OCI-M1 (cell line): ENCODE results near the gene GMDS.

Experiments
- DNase-seq: peaks from one replicate; lab custom pipeline; 2025; lab: John Stamatoyannopoulos, UW

GMDS gene

DNA sequence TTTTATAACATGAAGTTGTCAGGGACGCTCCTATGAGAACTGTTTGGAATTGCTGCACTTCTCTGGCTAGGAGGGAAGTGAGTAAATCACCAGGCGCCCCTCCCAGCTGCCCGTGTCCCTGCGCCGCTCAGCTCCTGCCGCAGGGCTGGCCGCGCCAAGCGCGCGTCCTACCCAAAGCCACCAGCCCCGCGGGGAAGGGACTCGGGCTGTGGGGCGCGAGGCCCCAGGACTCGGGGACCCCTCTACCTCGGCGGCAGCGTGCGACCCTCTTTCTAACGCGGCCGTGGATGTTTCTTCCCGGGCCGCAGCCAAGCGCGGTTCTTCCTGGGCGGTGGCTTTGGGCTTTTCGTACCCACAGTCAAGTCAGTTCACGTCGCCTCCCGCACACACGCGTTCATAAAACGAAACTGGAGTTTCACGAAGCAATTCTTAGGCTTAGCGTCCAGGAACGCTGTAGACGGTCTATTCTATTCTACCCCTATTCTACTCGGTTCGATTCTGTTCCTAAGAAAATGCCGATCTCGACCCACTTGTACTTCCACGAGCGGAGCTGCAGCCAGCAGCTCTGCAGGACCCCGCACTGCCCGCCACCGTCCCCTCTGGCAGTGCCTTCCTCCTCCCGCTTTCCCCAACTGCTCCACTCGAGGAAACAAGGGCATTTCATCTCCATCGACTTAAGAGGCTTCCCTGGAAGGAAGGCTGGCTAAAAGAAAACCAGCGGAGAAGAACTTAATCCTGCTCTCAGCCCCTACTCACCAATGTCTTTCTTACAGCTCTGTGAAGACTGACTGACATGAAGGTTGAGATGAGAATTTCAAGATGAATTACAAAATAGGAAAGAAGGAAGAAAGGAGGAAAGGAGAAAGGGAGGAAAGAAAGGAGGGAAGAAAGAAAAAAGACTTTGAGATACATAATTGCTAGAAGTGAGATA lies 620.3 kb downstream of the GMDS start:
- no peak for DNase-seq

DNA sequence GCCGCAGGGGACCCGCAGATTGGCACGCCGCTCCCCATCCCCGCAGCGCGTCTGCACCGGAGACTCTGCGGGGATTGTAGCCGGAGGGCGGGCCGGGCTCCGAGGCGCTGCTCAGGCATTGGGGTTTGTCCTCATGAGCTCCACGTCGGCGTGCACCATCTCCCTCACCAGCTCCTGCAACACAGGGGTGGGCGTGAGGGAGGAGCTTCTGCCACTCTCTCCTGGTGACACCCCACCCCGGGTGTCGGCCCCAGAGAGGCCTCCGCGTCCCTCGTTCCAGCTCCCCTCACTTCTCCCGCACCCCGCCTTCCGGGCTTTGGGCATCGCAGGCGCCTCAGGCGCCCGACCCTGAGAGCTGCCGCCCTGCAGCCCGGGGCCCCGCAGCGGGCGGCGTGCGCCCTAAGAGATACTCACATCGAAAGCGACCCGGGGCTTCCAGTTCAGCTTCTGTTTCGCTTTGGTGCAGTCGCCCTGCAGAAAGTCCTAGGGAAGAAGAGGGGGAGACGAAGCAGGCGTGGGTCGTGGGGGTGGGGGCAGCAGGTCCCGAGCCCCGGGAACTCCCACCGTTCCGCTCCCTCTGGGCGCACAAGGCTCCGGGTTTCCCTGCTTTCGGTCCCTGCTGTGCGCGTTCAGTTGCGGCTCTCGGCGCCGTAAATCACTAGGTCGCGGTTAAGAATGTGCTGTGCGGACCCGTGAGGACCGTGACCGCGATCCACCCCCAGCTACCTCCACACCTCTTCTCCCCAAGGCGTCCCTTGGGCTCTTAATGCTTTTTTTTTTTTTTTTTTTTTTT lies 621.2 kb downstream of the GMDS start:
- DNase-seq, result no peak

DNA sequence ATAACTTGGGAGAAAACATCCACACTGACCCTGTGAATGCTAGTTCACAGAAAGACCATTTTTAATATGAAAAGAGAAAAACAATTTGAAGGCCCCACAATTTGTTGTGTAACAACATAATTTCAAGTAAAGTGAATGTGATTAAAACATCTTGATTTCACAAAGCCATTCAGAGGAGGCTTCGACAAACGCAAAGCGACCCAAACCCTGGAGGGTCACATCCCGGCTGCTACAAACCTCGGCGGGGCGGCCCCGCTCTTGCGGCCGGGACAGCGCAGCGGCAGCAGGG lies 621.7 kb downstream of the GMDS start:
- no peak for DNase-seq

DNA sequence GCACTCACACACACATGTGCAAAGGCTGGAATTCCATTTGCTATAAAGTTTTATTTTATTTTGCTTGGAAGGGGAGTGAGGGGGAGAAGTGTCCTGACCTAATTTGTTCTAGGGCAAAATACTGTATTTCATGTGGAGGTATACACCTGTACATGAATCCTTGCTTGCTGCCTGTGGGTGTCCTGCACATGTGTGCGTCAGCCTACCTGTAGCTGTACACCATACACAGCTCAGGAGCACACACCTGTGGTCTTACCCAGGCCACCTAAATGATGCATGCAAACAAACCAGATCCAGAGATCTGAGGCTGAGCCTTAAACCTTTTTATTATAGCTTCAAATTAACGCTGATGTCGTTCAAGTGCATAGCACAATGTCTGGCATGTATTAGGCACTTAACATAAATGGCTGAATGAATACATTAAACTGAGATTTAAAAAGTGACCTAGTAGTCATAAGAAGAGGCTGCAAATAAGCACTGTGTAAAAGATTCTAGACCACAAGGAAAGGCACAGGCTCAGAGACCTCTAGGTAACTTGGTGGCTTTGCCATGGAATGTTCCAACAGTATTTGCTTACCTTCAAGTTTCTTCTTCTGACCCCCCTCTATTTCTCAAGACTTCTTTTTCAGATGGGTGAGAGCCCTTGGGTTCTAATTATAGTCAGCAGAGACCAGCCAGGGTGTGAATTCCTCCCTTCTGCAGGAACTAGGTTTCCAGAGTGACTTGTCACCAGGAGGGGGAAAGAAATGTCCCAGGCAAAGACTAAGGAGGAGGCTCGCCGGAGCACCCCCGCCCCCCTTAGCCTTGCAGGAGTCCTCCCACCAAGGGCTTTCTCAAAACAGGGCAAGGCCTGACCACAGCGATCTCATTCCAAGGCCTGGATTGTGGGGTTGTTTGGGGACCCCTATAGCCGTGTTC lies 622.3 kb downstream of the GMDS start:
- DNase-seq, result no peak

DNA sequence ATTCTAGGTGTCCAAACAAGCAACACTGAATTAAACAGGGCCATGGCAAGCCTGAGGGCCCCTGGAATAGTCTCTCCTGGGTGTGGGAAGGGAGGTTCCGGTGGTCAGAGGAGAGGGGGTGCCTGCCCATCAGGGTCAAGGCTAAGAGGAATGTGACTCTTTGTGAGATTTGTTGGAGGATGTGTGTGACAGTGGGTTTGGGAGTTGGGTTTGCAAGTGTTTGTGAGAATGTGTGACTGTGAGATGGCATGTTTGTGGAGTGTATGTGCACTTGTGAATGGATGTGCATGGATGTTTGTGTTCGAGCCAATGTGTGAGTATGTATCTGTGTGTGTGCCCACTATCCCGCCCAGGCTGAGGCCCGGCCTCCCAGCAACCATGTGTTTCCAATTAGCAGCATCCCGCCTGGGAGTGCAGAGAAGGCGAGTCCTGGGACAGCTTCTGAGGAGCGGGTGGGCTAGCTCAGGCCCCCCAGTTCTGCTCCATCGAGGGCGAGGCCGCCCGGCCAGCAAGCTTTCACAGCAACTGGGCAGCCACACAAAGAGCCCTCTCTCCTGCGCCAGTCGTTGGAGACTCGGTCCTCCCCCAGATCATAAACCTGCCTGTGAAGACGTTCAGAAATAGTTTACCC lies 623.1 kb downstream of the GMDS start:
- DNase-seq, result no peak

DNA sequence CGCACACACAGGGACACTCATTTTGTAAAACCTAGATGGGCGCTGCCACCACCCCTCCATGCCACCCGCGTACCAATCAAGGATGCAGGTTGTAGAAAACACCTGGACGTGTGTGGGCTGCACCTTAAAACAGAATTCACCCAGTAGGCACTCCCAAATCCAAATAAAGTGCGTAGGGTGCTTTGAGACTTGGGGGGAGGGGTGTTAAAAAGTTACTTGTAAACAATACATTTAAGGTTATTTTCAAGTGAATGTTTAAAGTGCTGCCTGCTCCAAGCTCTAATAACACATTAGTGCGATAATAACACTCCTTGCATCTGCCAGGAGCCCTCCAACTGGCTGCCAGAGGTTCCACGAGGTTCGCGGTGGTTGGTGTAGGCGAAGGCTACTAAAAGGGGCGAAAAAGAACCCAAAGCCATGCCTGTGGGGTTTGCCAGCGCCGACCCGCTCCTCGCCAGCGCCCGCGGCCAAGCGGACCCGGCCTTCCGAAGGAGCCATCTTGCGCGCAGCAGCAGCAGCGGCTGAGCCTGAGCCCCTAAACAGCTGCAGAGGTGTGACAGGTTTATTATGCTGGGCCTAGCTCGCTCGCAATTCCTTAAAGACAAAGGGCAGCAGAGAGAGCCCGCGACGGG lies 624.2 kb downstream of the GMDS start:
- no peak for DNase-seq

DNA sequence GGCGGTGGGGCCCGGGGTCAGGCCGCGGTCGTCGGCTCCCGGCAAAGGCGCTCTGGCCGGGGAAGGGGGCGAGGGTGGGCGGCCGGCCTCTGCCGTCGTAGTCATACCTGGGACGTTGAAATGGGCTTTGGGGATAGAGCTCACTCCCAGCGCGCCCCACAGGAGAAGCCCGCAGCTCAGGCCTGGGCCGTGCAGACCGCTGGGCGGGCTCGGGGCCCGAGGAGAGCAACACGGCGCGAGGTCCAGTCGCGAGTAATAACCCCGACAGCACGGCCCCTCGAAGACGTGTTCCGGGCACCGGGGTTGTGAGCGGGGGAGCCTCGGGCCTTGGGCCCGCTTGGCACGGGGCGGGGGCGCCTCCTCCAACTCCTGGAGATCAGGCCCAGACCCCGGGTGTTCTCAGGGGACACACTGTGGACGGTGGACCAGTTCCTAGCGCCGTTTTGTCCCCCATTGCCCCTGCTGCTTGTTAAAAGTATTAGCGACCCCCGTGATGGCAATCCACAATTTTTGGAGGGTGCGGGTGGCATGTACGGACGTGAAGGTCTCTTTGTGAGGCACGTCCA lies 624.8 kb downstream of the GMDS start:
- no peak for DNase-seq

DNA sequence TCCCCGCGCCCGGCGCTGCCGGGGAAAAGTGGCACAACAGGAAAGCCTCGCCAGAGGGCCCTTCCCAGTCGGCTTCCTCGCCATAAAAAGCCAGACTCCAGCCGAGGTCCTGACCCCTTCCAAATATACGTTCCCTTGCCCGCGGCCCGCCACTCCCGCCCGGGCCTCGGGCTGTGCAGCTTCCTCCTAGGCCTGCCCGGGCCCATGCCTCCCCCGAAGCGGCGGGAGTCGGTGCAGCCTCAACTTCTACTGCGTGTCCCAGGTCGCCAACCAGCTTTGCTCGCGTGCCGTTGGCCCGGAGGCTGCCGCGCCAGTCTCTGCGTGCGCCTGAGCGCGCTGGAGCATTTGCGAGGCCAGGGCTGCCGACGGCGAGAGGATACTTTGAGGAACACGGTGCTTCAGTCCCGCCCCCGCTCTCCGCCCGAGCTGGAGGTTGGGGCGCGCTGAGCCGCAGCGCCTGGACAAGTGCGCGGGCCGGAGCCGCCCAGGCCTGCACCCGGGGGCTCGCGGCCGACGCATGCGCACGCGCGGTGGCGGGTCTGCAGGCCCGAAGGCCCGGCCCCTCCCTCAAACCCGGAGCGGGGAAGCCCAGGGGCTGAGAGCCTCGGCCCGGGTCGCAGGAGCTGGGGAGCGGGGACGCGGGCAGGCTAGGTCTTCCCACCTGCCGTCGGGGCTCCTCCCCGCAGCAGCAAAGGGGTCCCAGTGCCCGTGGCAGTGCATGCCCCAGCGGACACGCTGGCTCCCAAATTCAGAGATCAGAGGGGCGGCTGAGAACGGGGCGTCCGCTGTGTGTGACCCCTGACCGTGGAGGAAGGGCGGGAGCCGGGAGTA lies 625.5 kb downstream of the GMDS start:
- DNase-seq, result no peak

DNA sequence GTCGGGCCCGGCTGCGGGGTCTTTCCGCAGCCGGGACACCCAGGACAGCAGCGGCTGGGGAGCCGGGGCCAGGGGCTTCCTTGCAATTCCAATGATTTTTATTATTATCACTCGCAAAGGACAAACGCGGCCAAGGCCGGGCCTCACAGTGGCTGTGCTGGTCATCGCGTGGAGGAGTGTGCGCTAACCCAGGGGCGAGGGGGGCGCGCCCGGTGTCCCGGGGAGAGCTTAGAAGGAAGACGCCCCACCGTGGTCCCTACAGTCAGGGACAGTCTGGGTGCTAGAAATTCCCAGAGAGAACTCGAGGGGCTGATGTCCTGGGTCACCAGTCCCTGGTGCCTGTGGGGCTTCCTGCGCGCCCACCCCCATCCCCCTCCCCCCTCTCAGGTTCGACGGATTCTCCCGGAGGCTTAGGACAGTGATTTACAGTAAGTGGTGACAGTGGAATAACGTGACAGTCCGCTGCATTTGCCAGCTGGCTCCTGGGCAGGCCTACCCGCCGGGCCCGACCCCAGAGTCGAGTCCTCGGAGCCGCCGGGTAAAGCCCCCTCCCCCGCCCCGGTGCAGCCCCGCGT lies 626.2 kb downstream of the GMDS start:
- no peak for DNase-seq

DNA sequence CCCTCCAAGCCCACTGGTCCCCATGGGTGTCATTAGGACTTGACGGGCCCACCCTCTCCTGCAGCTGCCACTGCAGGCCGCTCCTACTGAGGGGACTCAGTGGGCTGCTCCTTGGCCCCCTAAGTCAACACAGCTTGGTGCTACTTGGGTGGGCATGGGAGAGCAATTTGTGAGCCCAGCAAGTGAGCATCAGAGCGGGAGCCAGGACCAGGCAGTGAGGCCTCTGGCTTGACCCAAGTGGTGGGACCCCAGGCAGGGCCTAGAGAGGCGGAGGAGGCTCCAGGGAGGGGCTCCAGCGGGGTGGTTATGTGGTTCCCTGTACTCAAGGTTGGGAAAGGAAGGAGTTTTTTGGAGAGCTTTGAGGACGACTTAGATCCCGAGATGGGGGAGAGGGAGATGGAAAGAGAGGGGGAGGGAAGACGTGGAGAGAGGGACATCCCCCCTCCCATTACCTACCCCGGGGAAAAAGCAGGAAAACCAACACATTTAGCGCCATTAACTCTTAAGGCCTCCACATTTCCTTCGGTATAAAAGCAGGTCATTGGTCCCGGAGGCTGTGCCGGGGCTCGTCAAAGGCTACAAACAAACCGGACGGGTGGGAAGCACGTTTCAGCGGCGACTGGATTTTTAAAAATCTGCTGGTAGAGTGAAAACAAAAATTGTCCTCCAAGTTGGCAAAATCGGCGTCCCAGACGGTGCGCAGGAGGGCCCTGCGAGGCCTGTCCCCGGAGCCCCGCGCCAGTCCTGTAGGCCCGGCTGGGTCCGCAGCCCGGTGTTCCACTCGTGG lies 626.9 kb downstream of the GMDS start:
- DNase-seq, result no peak

DNA sequence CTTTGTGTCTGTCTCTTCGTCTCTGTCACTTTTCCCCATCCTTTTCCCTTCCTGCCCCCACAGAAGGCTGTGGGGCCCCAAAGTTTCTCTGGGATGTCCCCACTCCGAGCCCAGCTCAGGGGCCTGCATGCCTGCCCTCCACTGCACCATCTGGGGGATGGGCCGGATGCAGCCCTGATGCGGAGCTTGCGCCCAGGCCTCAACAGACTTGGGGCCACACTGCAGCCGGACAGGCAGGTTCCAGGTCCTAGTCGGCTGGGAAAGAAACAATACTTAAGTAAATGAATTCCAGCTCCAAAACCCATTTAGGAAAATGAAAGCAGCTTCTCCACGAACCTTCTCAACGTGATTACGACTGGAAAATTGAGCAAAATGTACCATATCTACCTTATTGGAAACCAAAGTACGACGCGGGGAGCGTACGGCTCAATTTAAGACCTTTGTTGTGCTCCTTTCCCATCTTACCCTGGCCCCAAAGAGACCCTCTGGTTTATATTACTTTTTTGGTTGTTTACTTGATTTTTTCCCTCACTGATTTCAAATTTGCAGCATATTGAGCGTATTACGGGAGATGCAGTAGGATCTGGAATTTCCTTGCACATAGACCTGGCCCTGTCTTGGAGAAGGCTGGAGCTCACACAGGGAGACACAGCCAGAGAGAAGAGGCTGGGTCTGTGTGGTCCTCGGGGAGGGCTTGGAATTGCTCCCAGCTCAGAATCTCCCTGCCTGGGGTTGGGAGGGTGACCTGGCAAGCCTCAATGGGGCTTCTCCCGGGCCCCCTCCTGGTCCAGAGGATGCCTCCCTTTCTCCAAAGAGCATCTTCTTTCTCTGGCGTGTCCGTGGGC lies 627.7 kb downstream of the GMDS start:
- DNase-seq, result no peak

DNA sequence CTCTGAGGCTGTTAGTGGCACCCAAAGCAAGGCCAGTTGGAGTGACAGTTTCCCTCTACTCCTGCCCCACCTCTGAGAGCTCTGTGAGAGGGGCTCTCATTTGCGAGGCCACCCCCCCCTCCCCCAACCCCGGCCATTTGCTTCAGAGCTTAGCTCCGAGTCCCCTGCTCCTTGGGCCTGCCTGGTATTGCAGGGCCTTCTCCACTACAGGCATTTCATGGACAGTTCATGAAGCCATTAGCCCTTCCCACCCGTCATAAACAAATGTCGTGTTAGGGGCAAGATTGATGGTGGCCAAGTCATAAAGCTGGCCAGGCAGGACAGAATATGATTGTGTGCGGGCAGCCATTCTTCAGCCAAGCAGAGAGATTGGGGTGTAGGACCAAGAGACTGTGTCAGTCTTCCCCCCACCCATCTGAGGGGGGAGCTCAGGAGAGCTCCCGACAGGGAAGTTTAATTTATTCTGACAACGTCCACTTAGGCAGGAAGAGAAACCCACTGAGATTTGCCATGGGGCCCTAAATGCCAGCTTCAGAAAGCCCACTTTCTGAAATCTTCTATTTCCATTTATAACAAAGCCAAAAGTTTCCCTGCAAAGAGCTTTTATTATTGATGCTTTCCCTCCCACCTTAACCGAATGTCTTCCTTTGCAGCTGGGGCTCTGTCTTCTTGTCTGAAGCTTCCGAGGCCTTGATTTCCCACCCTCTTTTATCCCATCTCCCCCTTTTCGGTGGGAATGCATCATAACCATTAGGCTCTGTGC lies 628.5 kb downstream of the GMDS start:
- no peak for DNase-seq

DNA sequence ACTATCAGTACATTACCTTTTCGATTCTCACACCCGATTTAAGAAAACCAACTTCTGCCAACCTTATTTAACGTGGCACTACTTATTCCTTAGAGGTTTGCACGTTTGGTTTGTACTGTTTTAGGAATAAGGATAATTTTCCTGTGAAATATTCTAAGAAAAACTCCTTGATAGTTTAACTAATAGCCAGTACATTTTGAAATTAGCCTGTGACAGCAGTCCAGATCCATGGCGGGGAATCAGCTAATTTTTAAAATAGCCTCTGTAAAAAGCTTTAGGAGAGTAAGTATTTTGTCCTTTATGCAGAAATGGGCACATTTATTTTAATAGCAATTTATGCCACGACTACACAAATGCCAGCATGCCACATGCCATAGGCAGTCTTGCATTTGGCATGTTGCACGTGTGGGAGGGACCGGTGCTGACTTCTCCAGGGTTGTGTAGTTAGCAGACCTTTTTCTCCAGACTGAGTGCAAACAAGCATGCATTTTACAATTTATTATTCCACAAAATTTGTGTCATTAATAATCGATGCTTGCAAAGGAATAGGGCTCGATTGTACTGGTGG lies 629.5 kb downstream of the GMDS start:
- DNase-seq, result no peak

DNA sequence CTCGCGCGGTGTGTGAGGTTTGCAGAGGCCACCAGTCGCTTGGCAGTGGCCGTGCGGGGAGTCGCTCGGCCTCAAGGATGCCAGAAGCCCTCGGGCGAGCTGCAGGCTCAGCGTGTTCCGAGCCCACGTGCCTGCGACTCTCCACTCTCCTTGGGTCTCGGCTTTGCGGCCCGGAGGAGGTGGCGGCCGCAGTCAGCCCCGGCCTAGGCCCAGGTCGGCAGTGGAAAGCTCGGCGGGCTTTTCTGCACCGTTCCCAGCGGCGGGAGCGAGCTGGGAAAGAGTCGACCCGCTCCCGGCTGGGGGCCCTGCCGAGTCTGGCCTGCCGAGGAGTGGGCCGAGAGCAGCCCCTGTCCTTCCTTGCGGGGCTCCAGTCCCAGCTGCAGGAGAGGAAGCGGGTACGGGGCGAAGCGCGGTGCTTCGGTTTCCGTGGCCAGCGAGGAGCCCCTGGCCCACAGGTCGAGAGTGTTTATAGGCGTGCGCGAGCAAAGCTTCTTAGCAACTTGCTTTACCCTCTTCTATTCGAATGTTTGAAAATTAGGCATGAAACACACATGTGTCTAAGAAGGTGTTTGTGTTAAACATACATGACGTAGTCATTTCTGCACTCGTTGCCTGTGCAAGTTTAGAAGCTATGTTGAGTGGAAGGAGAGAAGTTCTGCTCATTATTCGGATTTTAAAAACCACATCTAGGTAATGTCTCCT lies 630.1 kb downstream of the GMDS start:
- DNase-seq, result no peak

DNA sequence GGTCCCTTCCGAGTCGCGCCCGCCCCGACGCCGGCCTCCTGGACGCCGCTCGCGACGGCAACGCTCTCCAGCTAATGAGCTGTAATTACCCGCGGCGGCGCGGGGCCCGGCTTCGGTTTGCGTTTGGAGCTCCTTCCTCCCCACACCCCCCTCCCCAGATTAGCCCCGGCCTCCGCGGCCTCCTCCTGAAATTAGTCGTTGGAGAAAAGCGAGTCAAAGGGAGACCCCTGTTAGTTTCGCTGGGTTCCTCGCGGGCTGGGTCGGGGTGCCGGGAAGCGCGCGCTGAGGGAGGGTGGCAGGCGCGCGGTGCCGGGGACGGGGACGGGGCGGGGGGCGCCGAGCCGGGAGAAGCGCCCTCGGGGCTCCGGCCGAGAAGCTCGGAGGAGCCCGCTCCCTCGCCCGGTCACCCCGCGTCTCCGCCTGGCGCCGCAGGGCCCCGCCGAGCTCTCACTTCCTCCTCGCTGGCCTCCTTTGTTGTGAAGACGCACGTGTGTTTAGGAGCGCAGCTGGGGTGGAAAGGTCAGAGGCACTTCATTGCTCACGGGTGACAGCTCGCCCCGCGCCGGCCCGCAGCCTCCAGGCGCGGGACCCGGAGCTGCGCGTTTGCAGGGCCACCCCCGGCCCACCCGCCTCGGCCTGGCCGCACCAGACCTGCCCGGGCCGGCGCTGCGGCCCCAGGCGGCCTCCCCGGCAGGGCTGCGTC lies 630.8 kb downstream of the GMDS start:
- no peak for DNase-seq
